HK-2 (cell line): ENCODE measurements around the gene TMTC1.

Source experiments
- DNase-seq: peaks from one replicate; pipeline ENCODE4 v3.0.0-alpha.2; 2018; ENCODE audit not compliant: unreplicated experiment

The TMTC1 gene

DNA sequence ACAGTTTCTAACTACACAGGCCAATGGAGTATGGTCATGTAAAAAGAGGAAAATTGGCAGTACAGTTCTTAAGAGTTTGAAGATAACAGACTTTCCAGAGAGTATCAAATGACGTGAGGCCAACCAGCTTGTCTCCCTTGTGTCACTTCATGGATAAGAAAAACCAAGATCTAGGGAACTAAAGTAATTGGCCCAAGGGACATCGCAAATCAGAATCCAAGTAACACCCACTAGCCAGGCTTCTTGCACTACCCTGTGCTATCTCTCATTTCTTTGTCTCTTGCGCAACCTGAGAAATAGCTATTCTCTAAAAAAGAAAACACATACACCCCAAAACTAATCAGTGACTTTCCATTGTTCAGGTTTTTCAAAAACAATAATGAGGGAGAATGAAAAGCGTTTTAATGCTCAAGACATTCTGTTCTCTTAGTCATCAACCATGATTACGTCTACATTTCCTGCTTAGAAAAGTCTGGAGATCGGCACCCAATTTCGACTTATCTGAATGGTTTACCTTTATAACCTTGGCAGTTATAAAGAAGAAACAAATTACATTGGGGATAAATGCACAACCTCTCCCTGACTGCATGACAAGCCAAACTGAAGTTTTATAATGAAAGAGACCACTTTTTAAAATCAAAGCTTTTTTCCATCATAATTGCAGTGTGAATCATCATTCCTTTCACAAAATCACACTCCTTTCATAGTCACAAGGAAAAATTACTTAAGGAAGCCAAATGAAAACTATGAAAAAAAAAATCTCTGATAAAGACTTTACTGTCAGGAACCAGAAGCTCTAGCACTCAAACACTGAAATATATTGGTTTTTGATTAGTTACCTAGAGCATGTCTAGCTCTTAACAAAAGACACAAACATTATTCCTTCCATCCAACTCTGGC, 42.1 kb downstream of the TMTC1 start:
- DNase-seq = no peak

DNA sequence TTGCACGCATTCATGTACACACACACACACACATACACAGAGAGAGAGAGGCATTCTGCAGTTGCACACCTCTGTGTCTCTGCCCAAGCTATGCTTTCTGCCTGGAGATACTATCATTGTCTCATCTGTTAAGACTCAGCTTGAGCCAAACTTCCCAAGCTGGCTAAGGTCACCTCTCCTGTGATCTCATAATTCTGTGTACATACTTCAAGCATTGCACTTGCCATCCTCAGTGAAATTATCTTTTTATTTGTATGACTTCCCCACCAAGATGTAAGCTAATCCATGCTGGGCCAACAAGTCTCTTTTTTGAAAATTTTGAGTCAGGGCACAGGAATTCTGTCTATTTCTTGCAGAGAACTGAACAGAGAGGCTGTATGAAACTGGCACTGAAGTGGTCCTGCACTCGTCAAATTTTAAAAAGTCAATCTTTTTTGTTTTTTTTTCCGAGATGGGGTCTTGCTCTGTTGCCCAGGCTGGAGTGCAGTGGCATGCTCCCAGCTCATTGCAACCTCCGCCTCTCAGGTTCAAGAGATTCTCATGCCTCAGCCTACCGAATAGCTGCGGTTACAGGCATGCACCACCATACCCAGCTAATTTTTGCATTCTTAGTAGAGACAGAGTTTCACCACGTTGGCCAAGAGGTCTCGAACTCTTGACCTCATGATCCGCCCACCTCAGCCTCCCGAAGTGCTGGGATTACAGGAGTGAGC, 44.3 kb downstream of the TMTC1 start:
- no peak for DNase-seq

DNA sequence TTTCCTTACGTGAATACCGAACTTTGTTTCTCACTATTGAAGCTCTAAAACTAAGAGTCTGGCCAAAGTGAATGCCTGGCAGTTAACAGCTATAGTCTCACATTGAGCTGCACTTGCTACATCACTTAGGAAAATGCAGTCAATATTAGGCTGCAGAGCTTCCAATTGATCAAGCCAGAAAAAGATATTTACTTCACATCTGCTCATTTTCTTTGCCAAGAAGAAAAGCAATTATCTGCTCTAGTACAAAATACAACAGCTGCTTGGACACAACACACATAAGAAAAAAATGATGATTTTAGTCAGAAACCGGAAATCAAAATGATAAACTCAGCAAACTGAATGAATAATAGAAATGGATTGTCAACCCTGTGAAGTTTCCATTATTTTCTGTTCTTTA, 45.4 kb downstream of the TMTC1 start:
- DNase-seq = no peak

DNA sequence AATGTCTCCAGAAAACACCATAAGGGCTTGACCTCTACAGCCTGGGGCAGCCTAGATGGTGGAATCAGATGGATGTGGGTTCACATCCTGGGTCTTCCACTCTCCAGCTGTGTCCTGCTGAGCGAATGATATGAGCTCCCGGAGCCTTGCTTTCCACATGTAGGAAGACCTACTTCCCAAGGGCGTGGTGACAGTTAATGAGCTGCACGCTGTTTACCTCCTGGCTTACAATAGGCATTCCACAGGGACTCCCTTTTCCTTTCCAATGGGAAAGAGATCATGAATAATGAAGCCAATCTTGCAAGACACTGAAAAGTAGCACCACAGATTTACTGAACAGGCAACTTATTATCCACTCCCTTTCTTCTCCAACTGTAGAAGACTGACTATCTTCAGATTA, 46.1 kb downstream of the TMTC1 start:
- DNase-seq = no peak

DNA sequence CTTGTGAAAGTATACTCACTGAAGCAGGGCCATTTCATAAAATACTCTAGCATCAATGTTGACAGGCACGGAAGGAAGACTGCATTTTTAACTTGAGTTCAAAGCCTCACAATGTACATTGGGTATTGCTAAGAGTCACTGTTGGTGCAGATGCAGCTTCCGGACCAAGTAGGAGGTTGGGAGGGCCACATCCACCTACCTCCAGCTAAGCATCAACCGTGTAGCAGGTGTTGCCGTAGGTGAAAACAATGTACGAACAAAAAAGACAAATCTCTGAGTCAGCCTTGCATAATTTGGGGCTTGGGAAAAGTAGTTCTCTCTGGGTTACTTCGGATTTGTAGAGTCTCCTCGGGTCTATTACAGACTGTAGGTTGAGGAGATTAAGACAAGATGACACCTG, 48.1 kb downstream of the TMTC1 start:
- DNase-seq = no peak

DNA sequence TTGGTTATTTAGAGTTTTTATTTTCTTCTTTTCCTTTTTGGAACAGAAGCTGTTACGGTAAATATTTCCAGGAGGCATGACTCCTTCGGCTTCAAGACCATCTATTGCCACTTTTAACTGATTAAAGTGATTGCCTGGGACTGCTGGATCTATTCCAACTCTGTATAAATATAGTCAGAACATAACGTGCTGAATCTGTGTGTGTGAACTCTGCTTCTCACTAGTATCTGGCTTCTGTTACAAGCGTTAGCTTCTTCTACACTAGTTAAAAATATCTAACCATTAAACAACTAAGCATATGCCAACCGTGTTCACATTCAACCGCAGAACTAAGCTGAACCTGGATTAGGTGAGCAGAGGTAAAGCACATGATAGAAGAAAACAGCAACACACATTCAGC, 49.0 kb downstream of the TMTC1 start:
- no peak for DNase-seq

DNA sequence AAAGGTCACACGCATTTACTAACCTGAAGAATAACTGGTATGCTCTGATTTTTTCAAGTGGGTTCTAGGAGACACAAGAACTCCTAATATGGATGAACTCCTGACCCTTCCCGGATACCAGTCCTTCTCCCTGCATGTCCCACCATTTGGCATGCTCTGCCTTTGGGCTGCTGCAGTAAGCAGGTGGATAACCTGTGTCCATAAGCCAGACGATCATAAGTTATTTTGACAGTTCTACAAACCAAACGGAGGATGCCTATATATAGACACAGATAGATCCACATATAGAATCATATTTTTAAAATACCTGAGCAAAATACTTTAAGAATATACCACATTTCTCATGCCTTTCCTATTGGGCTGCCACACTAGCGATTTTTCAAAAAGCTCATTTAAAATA, 49.4 kb downstream of the TMTC1 start:
- no peak for DNase-seq

DNA sequence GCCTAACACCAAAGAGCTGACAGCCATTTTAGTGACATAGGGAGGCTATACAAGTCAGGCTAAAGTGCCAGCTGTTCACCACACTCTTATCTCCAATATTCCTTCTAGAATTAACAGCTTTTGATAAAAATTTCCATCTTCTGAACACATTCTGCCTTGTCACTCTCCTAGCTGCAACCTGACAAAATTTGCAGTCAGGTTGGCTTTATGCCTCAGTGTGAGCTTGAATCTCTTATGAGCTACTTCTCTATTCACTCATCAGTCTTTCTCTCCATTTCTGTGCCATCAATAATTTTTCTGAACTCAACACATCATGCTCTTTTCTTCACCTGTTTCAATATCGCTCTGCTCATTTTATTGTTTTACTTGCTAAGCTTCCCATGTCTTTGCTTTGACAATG, 50.2 kb downstream of the TMTC1 start:
- DNase-seq = no peak

DNA sequence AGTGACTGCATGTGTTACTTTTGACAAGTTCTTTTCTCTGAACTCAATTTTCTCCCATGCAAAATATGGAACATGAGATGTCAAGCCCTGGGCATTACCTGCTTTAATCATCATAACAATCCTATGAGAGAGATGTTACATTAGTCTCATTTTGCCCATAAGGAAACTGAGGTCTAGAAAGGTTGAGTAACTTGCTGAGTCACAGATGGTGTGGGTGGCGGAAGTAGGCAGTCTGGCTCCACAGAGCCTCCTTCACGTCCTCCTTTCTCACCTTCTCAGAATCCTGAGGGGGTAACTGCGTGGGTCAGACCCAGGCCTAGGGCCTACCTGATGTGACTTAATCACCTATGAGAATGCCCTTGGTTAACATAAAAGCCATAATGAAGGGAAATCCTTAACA, 50.7 kb downstream of the TMTC1 start:
- DNase-seq = no peak

DNA sequence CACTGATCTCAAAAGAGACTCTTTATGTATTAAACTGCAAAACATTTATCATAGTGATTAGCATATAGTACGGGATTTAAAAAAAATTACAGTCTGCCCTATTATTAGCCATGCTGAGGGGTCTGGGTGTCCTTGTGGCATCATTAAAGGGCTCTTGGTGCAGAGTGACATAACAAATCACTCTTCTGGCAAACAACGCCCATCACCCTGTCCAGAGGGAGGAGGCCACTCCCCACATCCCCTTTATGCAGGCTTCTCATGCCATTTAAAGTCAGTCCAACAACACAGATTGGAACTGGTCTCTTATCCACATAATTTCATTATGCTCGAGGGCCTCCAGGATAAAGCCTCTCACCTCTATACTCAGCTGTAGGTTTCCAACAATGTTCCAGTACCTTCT, 51.1 kb downstream of the TMTC1 start:
- no peak for DNase-seq

DNA sequence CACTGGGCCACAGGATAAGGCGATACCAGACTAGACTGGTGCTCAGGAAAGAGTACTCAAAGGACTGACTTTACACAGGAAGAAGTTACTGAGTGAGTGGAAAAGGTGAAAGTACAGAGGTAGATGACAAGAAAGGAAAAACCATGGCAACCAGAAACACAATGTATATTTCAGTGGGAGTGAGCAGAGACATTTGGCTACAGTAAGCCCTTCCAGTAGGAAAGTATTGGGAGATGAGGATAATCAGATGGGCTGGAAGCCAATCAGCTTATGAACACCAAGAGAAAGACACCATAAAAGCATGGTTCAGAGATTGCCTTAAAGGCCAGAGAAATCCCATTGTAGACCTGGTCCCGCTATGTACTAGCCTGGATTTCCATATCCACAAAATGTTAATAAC, 51.6 kb downstream of the TMTC1 start:
- no peak for DNase-seq

DNA sequence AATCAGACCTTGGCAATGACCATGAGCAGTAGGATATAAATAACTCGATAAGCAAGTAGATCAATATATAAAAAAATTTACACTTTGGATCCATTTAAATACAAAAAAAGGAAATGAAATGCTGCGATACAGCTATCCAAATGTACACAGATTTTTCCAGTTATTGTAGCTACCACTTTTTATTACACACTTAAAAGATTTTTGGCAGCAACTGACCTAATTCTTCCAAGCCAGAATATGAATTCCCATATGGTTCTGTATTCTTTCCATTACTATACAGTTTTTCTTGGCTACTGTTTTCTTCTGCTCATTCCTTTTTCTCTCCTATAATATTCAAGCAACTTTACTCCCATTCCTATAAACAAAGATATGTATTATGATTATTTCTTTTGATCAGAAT, 52.2 kb downstream of the TMTC1 start:
- DNase-seq = no peak

DNA sequence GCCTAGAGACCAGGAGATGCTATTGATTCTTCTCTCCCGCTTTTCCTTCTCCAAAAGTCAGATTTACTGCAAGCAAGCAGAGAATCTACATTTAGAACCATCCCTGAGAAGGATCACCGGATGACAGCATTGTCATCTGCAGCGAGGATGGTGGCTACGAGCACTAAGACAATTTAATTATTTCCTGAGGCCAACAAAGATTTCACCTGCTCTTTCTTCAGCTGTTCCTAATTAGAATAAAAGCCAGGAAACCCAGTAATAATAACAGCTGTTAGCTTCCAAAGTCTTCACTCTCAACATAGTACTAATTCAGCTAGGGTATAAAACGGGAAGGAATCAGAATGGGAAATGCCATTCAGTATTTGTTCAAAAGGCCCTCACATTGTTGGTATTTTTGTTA, 53.3 kb downstream of the TMTC1 start:
- no peak for DNase-seq

DNA sequence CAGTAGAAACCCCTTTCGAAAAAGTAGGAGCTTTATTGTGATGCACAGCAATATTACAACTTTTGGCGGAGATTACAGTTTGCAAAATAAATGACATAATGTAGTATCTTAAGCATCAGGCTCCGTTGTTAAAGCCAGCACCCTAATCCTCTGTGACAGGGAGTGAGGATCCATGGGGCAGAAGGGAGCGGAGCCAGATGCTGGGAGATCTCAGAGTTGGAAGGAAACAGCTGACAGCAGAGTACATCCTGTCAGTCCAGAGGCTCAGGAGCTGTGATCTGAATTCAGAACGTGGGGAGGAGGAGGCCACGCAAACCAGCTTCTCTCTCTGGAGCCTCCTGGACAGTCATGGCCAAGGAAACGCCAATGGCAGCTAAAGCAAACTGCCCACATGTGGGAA, 55.7 kb downstream of the TMTC1 start:
- no peak for DNase-seq

DNA sequence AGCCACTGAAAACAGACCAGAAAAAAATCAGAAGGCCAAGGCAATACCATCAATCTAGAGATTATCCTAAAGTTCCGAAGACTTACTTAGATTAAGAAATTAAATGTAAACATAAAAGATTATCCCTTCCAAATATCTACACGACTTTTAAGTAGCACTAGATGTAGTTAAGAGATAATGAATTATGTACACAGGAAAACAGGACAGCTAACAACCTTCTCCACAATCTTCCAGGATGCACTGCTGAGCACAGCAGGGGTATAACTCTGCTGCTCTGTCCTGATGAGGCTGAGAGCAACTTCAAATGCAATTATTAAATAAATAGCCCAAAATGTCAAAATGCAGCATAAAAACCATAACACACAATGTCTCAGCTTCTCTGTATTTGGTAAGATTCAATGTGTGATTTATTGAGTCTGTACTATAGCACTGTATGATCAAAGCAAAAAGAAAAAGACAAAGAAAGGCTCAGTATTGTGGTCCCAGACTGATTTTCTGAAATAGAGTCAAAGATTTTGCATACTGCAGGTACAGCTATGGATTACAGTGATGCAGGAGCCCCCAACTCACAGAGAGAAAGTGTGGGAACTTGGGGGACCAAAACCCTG, 56.9 kb downstream of the TMTC1 start:
- no peak for DNase-seq

DNA sequence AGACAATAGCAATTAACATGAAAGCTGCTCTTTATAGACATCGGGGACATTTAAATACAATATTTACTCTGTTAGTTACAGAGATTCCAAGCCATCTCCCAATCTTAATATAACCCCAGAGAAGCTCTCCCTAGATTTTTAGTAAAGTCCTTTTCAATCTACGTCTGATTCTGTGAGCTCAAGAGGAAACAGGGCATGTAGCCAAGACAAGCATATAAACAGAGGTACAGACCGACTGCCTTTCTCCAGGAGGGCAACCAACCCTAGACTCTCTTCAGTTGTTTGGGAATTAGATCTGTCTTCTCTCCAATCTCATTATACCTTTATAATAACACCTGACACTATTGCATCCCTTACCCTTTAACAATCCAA, 57.4 kb downstream of the TMTC1 start:
- DNase-seq = no peak

DNA sequence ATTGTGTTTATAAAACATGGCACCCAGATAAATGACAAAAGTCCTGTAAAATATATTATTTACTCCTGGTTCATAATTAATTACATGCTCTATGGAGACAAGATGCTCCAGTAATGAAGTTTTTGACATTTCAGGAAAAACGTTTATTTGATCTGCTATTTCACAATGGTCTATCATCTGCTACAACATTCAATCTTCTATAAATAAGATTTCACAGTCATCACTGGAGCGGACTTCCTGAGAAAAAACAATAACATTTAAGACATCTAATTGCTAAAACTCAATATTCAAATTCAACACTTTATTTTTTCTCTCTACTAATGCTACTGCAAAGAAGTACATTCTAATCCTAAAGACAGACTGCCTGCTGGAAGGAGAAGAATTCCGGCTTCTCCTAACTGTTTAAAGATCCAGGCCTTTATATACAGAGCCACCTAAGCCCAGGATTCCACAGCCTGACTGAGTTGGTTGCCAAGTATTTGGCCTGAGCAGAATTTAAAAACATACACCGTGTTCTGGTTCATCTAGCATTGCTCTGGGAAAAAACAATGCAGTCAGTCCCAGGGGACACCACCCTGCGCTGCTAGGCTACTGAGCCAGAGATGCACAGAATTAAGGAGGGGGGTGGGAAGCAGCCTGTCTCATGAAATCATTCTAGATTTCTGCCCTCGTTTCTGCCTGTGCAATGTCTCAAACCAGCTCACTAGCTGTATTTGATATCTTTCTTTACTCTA, 58.0 kb downstream of the TMTC1 start:
- no peak for DNase-seq

DNA sequence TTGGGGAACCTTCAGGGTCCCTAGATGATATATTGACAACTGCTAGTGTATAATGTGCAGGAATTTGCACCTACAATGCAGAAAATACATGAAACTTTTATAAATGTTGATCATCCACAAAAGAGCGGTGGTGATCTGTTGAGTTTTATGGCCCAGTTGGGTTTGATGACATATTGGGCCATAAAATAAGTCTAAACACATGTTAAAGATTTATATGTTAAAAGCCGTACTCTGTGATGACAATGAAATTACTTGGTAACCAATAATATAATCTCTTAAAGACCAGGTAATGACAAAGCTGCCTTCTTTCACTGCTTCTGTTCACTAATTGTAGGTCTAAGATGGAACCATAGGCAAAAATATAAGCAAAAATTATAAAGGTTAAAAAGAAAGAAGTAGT, 61.6 kb downstream of the TMTC1 start:
- DNase-seq = no peak

DNA sequence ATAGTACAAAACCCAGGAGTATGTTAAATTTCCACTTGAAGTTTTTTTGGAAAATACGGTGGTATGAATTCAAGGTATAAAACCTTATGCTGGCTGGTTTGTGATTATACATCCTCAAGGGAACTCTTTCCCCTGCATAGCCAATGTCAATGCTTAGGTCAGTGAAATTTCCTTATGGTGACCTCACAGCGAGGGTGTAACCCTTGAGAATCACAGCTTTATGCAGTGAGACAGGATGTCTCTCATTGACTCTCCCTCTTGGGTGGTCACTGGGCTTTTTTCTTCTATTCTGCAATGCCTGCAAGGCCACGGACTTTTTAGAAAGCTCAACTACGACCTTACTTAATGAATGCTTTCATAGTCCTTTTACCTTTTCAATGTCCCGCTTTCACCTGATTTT, 64.4 kb downstream of the TMTC1 start:
- DNase-seq = no peak

DNA sequence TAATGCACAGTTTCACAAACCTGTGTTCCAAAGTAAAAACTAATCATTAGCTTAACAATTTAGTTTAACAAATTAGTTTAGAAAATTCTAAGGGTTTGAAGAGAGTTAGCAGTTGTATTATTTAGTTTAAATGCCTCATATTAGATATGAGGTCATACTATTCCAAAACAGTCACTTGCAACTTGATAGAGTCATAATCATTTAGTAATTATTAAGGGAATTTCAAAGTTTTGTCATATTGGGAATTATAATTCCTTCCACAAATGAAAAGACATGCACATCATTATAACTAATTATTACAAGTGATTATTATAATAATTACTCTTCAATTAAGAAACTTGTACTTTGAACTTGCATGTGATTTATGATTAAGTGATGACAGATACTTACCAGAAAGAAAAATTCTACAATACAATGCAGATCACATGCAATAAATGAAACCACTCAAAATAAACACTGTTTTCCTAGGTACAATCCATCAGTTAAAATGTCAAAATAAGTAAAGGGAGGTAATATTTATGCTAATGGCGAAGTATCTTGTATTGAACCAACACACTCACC, 66.1 kb downstream of the TMTC1 start:
- no peak for DNase-seq

DNA sequence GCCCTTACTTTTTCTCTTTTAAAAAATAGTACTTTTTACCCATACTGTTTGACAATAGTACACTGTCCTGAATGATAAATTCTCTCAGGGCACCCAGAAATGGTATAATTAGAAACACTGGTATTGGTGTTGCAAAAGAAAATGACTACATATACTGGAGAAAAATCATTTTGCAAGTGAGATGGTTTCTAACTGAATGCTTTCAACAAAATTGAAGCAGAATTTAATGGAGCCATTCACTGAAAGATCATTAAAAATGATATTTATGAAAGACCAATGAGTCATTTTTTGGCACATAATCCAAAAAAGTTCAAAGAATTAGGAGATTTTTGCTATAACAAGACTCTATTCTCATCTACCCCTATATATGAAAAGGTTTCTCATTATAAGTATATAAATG, 68.8 kb downstream of the TMTC1 start:
- DNase-seq = no peak

DNA sequence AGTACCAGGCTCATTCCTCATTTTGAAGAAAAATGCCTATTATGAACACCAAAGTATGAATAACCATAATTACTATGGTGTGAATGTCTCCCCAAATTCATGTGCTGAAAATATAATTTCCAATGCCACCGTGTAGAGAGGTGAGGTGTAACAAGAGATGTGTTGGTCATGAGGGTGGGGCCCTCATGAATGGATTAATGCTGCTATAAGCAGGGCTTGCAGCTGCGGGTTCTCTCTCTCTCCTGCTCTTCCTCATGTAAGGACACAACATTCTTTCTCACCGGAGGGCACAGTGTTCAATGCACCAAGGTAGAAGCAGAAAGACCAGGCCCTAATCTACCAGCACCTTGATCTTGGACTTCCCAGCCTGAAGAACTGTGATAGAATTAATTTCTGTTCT, 70.0 kb downstream of the TMTC1 start:
- DNase-seq = no peak
